ENCODE measurements around the gene CHN2.

The CHN2 gene

DNA sequence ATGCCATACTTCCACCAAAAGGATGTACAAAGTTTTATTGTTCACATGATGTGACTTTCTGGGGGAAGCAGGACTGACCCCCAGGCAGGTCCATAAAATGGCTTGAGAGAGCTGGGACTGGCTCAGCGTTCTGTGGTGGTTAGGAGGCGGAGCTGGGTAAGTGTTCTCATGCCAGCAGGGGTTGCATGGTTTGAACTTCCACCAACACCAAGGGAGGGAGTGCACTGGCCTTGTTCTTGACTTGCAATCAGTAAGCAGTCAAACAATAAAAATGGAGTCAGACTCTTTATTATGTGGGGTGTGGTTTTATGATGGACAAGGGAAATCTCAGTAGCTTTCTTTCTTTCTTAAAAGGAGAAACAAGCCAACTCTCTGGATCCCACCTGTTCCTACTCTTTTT, 273.6 kb downstream of the CHN2 start:
- intact Hi-C loops (cut with DNase I; ENCODE audit: low total_unique reads), result no loop called here
- no peaks in the 10 kb centered on the region for H3K9me3 ChIP-seq
- no peaks in the 10 kb centered on the region for H3K36me3 ChIP-seq
- no peak for DNase-seq
- H3K4me1 ChIP-seq, result no peaks in the 10 kb centered on the region
- TF ChIP-seq, protein P1, sequence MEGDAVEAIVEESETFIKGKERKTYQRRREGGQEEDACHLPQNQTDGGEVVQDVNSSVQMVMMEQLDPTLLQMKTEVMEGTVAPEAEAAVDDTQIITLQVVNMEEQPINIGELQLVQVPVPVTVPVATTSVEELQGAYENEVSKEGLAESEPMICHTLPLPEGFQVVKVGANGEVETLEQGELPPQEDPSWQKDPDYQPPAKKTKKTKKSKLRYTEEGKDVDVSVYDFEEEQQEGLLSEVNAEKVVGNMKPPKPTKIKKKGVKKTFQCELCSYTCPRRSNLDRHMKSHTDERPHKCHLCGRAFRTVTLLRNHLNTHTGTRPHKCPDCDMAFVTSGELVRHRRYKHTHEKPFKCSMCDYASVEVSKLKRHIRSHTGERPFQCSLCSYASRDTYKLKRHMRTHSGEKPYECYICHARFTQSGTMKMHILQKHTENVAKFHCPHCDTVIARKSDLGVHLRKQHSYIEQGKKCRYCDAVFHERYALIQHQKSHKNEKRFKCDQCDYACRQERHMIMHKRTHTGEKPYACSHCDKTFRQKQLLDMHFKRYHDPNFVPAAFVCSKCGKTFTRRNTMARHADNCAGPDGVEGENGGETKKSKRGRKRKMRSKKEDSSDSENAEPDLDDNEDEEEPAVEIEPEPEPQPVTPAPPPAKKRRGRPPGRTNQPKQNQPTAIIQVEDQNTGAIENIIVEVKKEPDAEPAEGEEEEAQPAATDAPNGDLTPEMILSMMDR (IDR thresholded peaks at IDR 0.05), result no peak
- H3K27ac ChIP-seq, result no peak overlapping the region
- no peak overlapping the region for H3K4me3 ChIP-seq
- no peaks in the 10 kb centered on the region for H3K27me3 ChIP-seq

DNA sequence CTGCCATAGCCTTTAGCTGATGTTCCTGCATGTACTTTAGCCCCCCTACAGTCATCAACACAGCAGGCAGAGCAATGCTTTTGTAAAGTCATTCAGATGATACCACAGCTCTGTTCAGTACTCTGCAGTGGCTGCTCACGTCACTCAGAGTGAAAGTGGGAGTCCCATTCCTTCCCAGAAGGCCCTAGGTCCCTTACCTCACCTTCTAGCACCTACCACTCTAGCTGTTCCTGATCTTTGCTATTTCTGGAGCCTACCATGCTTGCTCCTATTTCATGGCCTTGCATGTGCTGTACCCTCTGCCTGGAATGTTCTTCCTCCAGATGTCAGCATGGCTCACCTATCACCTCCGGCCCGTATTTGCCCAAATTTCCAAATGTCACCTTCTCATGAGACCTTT, 274.7 kb downstream of the CHN2 start:
- Histone ChIP-seq H3K27ac (no peak overlapping the region), H3K27me3 (no peaks in the 10 kb centered on the region), H3K4me3 (no peak overlapping the region), H3K9me3 (no peaks in the 10 kb centered on the region), H3K4me1 (no peaks in the 10 kb centered on the region), H3K36me3 (no peaks in the 10 kb centered on the region)
- intact Hi-C loops (cut with DNase I; ENCODE audit: low total_unique reads), result no loop called here
- TF ChIP-seq, protein P1 (IDR thresholded peaks at IDR 0.05), result no peak
- no peak for DNase-seq

DNA sequence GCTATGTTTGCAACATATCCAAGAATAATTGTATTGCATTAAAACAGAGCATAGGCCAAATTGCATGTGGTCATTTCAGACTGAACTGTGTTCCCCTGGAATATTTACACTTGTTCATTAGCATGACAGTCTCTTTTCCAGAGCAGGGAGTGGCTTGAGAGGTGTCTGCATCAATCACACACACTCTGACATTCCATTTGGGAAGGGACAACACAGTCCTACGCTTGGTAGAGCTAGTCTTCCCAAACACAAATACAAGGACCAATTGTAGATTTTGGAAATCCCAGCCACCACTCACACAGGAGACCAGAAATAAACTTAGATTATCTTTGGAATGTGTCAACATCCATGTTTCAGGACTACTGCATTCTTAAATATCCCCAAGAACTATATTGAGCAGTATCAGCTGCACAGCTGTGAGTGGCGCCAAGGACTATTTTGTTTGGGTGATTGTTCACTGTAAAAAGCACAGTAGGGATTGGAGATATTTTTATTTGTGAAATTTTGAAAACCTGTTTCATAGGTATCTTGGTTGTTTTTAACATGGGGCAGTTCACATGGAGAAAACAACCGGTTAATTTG, 275.5 kb downstream of the CHN2 start:
- intact Hi-C loops (cut with DNase I; ENCODE audit: low total_unique reads), result no loop called here
- TF ChIP-seq, protein P1 (IDR thresholded peaks at IDR 0.05), result no peak
- no peak overlapping the region for H3K4me3 ChIP-seq
- no peak for DNase-seq
- no peaks in the 10 kb centered on the region for H3K4me1 ChIP-seq
- no peaks in the 10 kb centered on the region for H3K36me3 ChIP-seq
- H3K9me3 ChIP-seq, result no peaks in the 10 kb centered on the region
- no peak overlapping the region for H3K27ac ChIP-seq
- no peaks in the 10 kb centered on the region for H3K27me3 ChIP-seq

DNA sequence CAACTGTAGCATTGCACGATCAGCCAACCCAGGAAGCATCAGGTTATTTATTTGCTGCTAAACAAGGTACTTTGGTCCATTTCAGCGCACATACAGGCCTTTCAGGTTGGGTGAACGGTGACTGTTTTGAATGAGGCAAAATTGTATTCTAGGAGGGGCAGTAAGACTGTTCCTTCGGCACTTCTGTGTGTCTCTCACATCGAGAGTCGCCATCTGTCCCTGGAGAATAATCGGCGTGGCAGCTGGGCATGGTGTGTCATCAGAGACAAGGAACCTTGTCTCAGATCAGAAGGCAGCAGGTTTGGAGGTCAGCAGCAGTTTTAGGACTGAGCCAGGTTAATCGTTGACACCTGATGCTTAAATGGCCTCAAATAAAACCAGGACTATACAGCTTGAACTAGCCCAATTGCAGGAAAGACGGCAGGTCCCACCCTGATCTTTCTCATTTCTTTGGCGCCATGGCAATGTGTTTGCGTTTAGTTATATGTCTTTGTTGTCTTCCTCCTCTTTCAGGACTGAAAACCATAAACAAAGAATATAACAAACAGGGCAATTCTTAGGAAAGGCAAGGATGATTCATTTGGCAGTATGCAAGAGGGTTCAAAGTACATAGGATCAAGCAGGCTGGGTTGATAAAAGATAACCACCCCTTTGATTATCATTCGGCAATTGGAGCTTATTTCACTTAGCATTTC, 277.0 kb downstream of the CHN2 start:
- intact Hi-C loops (cut with DNase I; ENCODE audit: low total_unique reads), result no loop called here
- no peaks in the 10 kb centered on the region for H3K36me3 ChIP-seq
- H3K27me3 ChIP-seq, result no peaks in the 10 kb centered on the region
- DNase-seq, result no peak
- H3K27ac ChIP-seq, result no peak overlapping the region
- TF ChIP-seq, protein P1 (IDR thresholded peaks at IDR 0.05), result no peak
- H3K9me3 ChIP-seq, result no peaks in the 10 kb centered on the region
- no peak overlapping the region for H3K4me3 ChIP-seq
- no peaks in the 10 kb centered on the region for H3K4me1 ChIP-seq

DNA sequence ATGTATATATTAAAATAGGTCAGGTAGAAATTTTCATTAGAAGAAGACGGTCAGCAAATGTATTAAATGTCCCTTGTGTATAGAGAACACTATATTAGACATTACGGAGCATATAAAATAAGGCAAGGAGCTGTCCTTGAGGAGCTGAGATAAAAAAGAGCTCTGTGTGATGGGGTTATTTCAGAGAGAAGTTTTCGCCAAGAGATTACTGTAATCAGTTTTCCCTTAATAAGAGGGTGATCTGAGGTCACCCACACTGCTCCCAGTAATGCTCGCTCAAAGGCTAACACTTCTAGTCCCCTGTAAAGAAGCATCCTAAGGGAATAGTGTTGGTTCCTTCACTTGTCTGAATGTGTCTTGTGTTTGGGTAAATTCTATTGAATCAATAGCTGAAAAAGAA, 282.3 kb downstream of the CHN2 start:
- Histone ChIP-seq H3K4me3 (no peak overlapping the region), H3K9me3 (no peaks in the 10 kb centered on the region), H3K4me1 (peaks cover 0 to 20% (median 2%) of the 10 kb centered on the region in 4 donors), H3K36me3 (no peaks in the 10 kb centered on the region), H3K27ac (no peak overlapping the region), H3K27me3 (no peaks in the 10 kb centered on the region)
- intact Hi-C loops (cut with DNase I; ENCODE audit: low total_unique reads), result no loop called here
- no peak for DNase-seq
- TF ChIP-seq, protein P1 (IDR thresholded peaks at IDR 0.05), result no peak

All from tibial artery (tissue), 4 donors.